Osteoblast (primary cell): Measurements from ENCODE around the gene SLC49A3. TPM values are rescaled to one million over a fixed set of nuclear protein-coding genes. Genes with fewer than 3 reads are reported as not detected.

Source experiments
- DNase-seq: peaks from one replicate; pipeline ENCODE4 v3.0.0; 2011; ENCODE audit warnings: low spot score, mixed read lengths; ENCODE audit not compliant: insufficient read length; ENCODE audit errors: missing footprints
- H2AFZ ChIP-seq: 2 replicates; pipeline ENCODE4 v1.6.0; 2011; ENCODE audit warnings: mild to moderate bottlenecking, low read length
- H3K27ac ChIP-seq: 2 replicates; pipeline ENCODE4 v1.5.1; 2011; ENCODE audit warnings: mild to moderate bottlenecking, low read depth, low read length, moderate library complexity
- H3K27me3 ChIP-seq: 2 replicates; pipeline ENCODE4 v1.6.0; 2012; ENCODE audit warnings: mild to moderate bottlenecking, control low read depth, inconsistent platforms, low read length, moderate library complexity; ENCODE audit not compliant: insufficient read depth
- H3K36me3 ChIP-seq: 2 replicates; pipeline ENCODE4 v1.5.1; 2011; ENCODE audit warnings: mild to moderate bottlenecking, low read length, control low read depth, moderate library complexity; ENCODE audit not compliant: insufficient read depth
- H3K4me1 ChIP-seq: 2 replicates; pipeline ENCODE4 v1.5.1; 2011; ENCODE audit warnings: mild to moderate bottlenecking, low read length, control low read depth, moderate library complexity; ENCODE audit not compliant: insufficient read depth
- H3K4me2 ChIP-seq: 2 replicates; pipeline ENCODE4 v1.6.0; 2011; ENCODE audit warnings: mild to moderate bottlenecking, low read length; ENCODE audit not compliant: insufficient read depth
- H3K4me3 ChIP-seq: fragments of 200-600 bp; sonication (generic); 3 replicates; pipeline ENCODE4 v1.5.1; 2012; ENCODE audit warnings: mild to moderate bottlenecking, low read length, inconsistent platforms; ENCODE audit not compliant: insufficient read depth
- H3K79me2 ChIP-seq: 2 replicates; pipeline ENCODE4 v1.6.0; 2012; ENCODE audit warnings: mild to moderate bottlenecking, low read length, control low read depth, inconsistent platforms; ENCODE audit not compliant: insufficient read depth
- H3K9me3 ChIP-seq: 2 replicates; pipeline ENCODE4 v1.5.1; 2011; ENCODE audit warnings: low read depth, low read length, control low read depth
- H4K20me1 ChIP-seq: 2 replicates; pipeline ENCODE4 v1.6.0; 2012; ENCODE audit warnings: mild to moderate bottlenecking, low read length, control low read depth; ENCODE audit not compliant: insufficient read depth
- CTCF ChIP-seq: IDR thresholded peaks from 2 replicates; pipeline ENCODE4 v1.5.1; 2011; ENCODE audit warnings: mild to moderate bottlenecking, low read depth, low read length, moderate library complexity; ENCODE audit errors: extremely low read depth
- total RNA-seq: library from RNA; depleted of rRNA; stranded (reverse); fragments of >200 nt; gene quantifications from 2 replicates; pipeline ENCODE4 v1.2.3, GENCODE V29; 2012

Gene SLC49A3
- total RNA-seq, 1 donor = 11.6 TPM

GRCh38 chr4:665381-665750, 23.6 kb downstream of the SLC49A3 start:
- H3K4me1 ChIP-seq = no peaks in the 10 kb centered on the region
- H3K9me3 ChIP-seq = no peaks in the 10 kb centered on the region
- no peak overlapping the region for H2AFZ ChIP-seq
- H3K36me3 ChIP-seq = no peaks in the 10 kb centered on the region
- no peak for DNase-seq
- H4K20me1 ChIP-seq = no peaks in the 10 kb centered on the region
- no peak for TF ChIP-seq CTCF
- H3K79me2 ChIP-seq = no peaks in the 10 kb centered on the region
- H3K27me3 ChIP-seq = peaks cover 13% of the 10 kb centered on the region
- H3K4me3 ChIP-seq = no peak overlapping the region
- no peak overlapping the region for H3K4me2 ChIP-seq
- H3K27ac ChIP-seq = no peak overlapping the region

GRCh38 chr4:664713-665231, 24.2 kb downstream of the SLC49A3 start:
- Histone ChIP-seq H3K79me2 (no peaks in the 10 kb centered on the region), H4K20me1 (no peaks in the 10 kb centered on the region), H3K9me3 (no peaks in the 10 kb centered on the region), H3K27ac (no peak overlapping the region), H3K36me3 (no peaks in the 10 kb centered on the region), H3K4me3 (no peak overlapping the region), H3K27me3 (peaks cover 13% of the 10 kb centered on the region), H2AFZ (no peak overlapping the region), H3K4me1 (no peaks in the 10 kb centered on the region), H3K4me2 (no peak overlapping the region)
- TF ChIP-seq CTCF = no peak
- no peak for DNase-seq

GRCh38 chr4:663438-664428, 25.2 kb downstream of the SLC49A3 start:
- Histone ChIP-seq H3K4me3 (no peak overlapping the region), H3K27ac (no peak overlapping the region), H3K4me1 (no peaks in the 10 kb centered on the region), H2AFZ (no peak overlapping the region), H3K79me2 (no peaks in the 10 kb centered on the region), H3K36me3 (no peaks in the 10 kb centered on the region), H4K20me1 (no peaks in the 10 kb centered on the region), H3K27me3 (peaks cover 13% of the 10 kb centered on the region), H3K9me3 (no peaks in the 10 kb centered on the region), H3K4me2 (no peak overlapping the region)
- TF ChIP-seq CTCF = no peak
- peak; percentile 79 for DNase-seq

GRCh38 chr4:663046-663437, 25.9 kb downstream of the SLC49A3 start:
- no peaks in the 10 kb centered on the region for H3K36me3 ChIP-seq
- H3K9me3 ChIP-seq = no peaks in the 10 kb centered on the region
- H3K4me3 ChIP-seq = no peak overlapping the region
- no peak overlapping the region for H2AFZ ChIP-seq
- H3K79me2 ChIP-seq = no peaks in the 10 kb centered on the region
- peaks cover 13% of the 10 kb centered on the region for H3K27me3 ChIP-seq
- no peak overlapping the region for H3K27ac ChIP-seq
- DNase-seq = peak; percentile 61
- H4K20me1 ChIP-seq = no peaks in the 10 kb centered on the region
- no peaks in the 10 kb centered on the region for H3K4me1 ChIP-seq
- H3K4me2 ChIP-seq = no peak overlapping the region
- no peak for TF ChIP-seq CTCF
